ENCODE results near the gene PLEKHA8.

The PLEKHA8 gene

GRCh38 chr7:30145426-30145970 is 117.3 kb downstream of the PLEKHA8 start:
- no peak for DNase-seq (ENCODE audit: low read depth in 2 of 2)

- no peak for DNase-seq (ENCODE audit: low read depth in 2 of 2)
These were observed 118.0 kb downstream of the PLEKHA8 start for GRCh38 chr7:30146127-30146612.

- no peak for DNase-seq (ENCODE audit: low read depth in 2 of 2)
These were observed 119.0 kb downstream of the PLEKHA8 start for GRCh38 chr7:30147223-30147622.

- DNase-seq (ENCODE audit: low read depth in 2 of 2), result no peak
These were observed 119.6 kb downstream of the PLEKHA8 start for GRCh38 chr7:30147785-30148184.

- DNase-seq (ENCODE audit: low read depth in 2 of 2), result no peak
These were observed 120.2 kb downstream of the PLEKHA8 start for GRCh38 chr7:30148426-30148825.

GRCh38 chr7:30148951-30149459 is 120.8 kb downstream of the PLEKHA8 start:
- no peak for DNase-seq (ENCODE audit: low read depth in 2 of 2)

- DNase-seq (ENCODE audit: low read depth in 2 of 2), result no peak
These were observed 121.5 kb downstream of the PLEKHA8 start for GRCh38 chr7:30149640-30150272.

GRCh38 chr7:30150711-30151110 is 122.5 kb downstream of the PLEKHA8 start:
- no peak for DNase-seq (ENCODE audit: low read depth in 2 of 2)

- no peak for DNase-seq (ENCODE audit: low read depth in 2 of 2)
These were observed 125.9 kb downstream of the PLEKHA8 start for GRCh38 chr7:30154111-30154587.

- no peak for DNase-seq (ENCODE audit: low read depth in 2 of 2)
These were observed 127.3 kb downstream of the PLEKHA8 start for GRCh38 chr7:30155481-30155880.

- DNase-seq (ENCODE audit: low read depth in 2 of 2), result no peak
These were observed 129.0 kb downstream of the PLEKHA8 start for GRCh38 chr7:30157204-30157603.

- no peak for DNase-seq (ENCODE audit: low read depth in 2 of 2)
These were observed 131.0 kb downstream of the PLEKHA8 start for GRCh38 chr7:30159163-30159562.

GRCh38 chr7:30159698-30160143 is 131.5 kb downstream of the PLEKHA8 start:
- no peak for DNase-seq (ENCODE audit: low read depth in 2 of 2)

- no peak for DNase-seq (ENCODE audit: low read depth in 2 of 2)
These were observed 132.1 kb downstream of the PLEKHA8 start for GRCh38 chr7:30160329-30160728.

- DNase-seq (ENCODE audit: low read depth in 2 of 2), result no peak
These were observed 133.9 kb downstream of the PLEKHA8 start for GRCh38 chr7:30162133-30162532.

- no peak for DNase-seq (ENCODE audit: low read depth in 2 of 2)
These were observed 134.5 kb downstream of the PLEKHA8 start for GRCh38 chr7:30162622-30163124.

GRCh38 chr7:30163231-30163894 is 135.2 kb downstream of the PLEKHA8 start:
- DNase-seq (ENCODE audit: low read depth in 2 of 2), result no peak

GRCh38 chr7:30164567-30164966 is 136.4 kb downstream of the PLEKHA8 start:
- DNase-seq (ENCODE audit: low read depth in 2 of 2), result no peak

GRCh38 chr7:30165590-30165989 is 137.4 kb downstream of the PLEKHA8 start:
- no peak for DNase-seq (ENCODE audit: low read depth in 2 of 2)

- DNase-seq (ENCODE audit: low read depth in 2 of 2), result no peak
These were observed 138.1 kb downstream of the PLEKHA8 start for GRCh38 chr7:30166155-30166840.

GRCh38 chr7:30166841-30167235 is 138.6 kb downstream of the PLEKHA8 start:
- DNase-seq (ENCODE audit: low read depth in 2 of 2), result no peak

GRCh38 chr7:30167901-30168300 is 139.7 kb downstream of the PLEKHA8 start:
- no peak for DNase-seq (ENCODE audit: low read depth in 2 of 2)

All from activated CD8-positive, alpha-beta memory T cell treated with anti-CD3 and anti-CD28 coated beads for 4 hours (primary cell).